C4-2B (cell line): ENCODE data around the gene PCSK6.

Source experiments
- CTCF ChIP-seq: fragments of 450-650 bp; conservative IDR thresholded peaks from 2 replicates; pipeline ENCODE4 v1.5.1; 2017; ENCODE audit warnings: mild to moderate bottlenecking
- ZFX ChIP-seq: fragments of 450-650 bp; IDR thresholded peaks from 2 replicates; pipeline ENCODE4 v1.6.1; 2017

GRCh38 chr15:101480613-101481380, 8.7 kb downstream of the PCSK6 start:
- TF ChIP-seq CTCF (no peak), ZFX (no peak)
